ENCODE results near the gene FAM83B.
"Not testable (repeated sequence)": the region's sequence is repeated elsewhere in the genome, so short reads cannot be mapped to it uniquely, and the experiment has no call there.

Gene FAM83B, protein sequence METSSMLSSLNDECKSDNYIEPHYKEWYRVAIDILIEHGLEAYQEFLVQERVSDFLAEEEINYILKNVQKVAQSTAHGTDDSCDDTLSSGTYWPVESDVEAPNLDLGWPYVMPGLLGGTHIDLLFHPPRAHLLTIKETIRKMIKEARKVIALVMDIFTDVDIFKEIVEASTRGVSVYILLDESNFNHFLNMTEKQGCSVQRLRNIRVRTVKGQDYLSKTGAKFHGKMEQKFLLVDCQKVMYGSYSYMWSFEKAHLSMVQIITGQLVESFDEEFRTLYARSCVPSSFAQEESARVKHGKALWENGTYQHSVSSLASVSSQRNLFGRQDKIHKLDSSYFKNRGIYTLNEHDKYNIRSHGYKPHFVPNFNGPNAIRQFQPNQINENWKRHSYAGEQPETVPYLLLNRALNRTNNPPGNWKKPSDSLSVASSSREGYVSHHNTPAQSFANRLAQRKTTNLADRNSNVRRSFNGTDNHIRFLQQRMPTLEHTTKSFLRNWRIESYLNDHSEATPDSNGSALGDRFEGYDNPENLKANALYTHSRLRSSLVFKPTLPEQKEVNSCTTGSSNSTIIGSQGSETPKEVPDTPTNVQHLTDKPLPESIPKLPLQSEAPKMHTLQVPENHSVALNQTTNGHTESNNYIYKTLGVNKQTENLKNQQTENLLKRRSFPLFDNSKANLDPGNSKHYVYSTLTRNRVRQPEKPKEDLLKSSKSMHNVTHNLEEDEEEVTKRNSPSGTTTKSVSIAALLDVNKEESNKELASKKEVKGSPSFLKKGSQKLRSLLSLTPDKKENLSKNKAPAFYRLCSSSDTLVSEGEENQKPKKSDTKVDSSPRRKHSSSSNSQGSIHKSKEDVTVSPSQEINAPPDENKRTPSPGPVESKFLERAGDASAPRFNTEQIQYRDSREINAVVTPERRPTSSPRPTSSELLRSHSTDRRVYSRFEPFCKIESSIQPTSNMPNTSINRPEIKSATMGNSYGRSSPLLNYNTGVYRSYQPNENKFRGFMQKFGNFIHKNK

GRCh38 chr6:54846243-54846856, at the start of gene FAM83B:
FAM83B (plus strand) TSS chr6:54846771; CDS start chr6:54870247, 23,476 bp downstream.
- no peak for DNase-seq (ENCODE audit: low spot score)

GRCh38 chr6:54796918-54797317, 49.7 kb upstream of the FAM83B start:
- DNase-seq (ENCODE audit: low spot score): not testable (repeated sequence)

GRCh38 chr6:54800050-54800600, 46.4 kb upstream of the FAM83B start:
- DNase-seq (ENCODE audit: low spot score): no peak

DNA sequence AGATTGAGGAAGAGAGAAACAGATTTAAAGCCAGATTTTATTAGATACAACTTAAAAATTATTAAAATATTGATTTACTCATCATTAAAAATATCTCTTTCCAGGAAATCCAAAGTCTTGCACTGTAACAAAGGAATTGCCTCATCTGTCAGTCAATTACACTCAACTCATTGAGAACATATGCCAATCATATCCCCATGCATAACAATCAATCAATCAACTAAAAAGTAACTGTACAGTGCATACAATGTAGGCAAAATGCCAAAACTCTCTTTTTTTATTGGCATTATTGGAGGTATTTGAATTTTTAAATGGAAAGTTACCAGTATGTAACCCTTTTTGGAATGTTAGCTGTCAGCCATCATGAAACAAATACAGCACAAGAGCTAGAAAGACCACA, 45.3 kb upstream of the FAM83B start:
- DNase-seq (ENCODE audit: low spot score): no peak

DNA sequence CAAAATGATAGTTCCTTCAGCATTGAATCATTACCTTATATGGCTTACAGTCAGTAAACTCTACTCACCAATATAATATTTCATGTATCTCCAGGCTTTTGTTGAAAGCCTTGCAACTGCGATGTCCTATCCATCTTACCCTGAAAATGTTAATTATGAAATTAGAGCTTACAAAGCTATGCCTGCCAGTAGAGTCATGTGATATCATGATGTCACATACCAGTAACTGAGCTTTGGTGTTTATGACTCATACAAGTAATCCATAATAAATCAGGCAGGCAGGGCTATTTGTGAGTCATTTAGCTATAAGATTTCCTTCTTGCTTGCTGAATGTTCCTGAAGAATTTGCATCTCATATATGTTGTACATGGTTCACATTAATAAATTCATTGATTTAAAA, 44.9 kb upstream of the FAM83B start:
- DNase-seq (ENCODE audit: low spot score): no peak

GRCh38 chr6:54802775-54803634, 43.6 kb upstream of the FAM83B start:
- DNase-seq (ENCODE audit: low spot score): no peak

GRCh38 chr6:54805077-54805476, 41.5 kb upstream of the FAM83B start:
- DNase-seq (ENCODE audit: low spot score): no peak

DNA sequence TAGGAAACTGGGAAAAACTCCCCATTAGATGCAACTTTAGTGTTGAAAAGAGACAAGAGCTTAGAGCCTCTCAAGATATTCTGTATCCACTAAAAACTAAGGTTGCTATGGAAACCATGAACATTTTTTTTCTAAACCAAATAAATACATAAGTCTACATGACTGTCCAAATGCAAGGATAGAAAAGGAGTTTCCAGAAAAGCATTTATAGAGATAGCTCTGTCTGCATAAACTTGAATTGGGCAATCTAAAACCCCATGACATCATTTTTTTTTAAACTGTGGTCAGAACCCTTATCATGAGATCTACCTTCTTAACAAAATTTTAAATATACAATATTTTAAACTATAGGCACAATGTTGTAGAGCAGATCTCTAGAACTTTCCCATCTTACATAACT, 36.4 kb upstream of the FAM83B start:
- no peak for DNase-seq (ENCODE audit: low spot score)

- no peak for DNase-seq (ENCODE audit: low spot score)
Observed at GRCh38 chr6:54813892-54814291, 32.7 kb upstream of the FAM83B start.

DNA sequence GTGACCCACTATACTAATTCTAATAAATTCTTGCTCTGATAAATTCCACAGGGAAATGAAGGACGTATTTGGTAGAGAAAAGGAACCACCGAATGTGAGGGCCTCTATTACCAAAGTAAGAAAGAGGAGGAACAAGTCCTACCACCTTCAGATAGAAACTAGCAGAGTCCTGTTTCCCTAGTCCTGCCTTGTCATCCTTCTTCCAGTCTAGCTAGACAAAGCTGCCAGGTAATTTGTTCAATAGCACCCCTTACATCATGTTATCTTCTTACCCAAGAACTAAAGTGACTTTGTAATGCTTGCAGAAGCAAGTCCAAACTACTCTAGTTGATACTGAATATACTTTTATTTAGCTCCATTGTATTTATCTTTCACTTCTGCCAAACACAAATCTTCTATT, 29.3 kb upstream of the FAM83B start:
- no peak for DNase-seq (ENCODE audit: low spot score)

- DNase-seq (ENCODE audit: low spot score): no peak
Observed at GRCh38 chr6:54817834-54818233, 28.7 kb upstream of the FAM83B start.

DNA sequence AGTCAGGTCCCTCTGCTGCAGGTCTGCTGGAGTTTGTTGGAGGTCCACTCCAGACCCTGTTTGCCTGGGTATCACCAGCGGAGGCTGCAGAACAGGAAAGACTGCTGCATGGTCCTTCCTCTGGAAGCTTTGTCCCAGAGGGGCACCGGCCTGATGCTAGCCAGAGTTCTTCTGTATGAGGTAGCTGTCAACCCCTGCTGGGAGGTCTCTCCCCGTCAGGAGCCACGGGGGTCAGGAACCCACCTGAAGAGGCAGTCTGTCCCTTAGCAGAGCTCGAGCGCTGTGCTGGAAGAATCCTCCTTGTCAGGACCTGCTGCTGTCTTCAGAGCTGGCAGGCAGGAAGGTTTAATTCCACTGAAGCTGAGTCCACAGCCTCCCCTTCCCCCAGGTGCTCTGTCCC, 22.3 kb upstream of the FAM83B start:
- not testable (repeated sequence) for DNase-seq (ENCODE audit: low spot score)

DNA sequence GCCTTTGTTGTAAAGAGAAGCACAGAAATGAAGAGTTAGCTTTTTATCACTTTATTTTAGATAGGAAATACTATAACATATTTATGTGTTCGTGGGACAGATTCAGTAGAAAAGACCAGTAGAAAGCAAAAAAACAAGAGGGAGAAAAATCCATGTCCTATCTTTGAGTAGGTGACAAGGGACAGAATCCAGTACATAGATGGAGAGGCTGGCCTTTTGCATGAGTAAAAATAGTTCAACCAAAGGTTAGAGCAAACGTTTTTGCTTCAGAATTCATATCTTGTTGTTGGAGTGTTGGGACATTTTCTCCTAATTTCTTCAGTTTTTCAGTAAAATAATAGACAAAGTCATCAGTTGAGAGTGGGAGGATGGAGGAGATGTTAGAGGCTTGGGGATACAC, 19.6 kb upstream of the FAM83B start:
- no peak for DNase-seq (ENCODE audit: low spot score)

GRCh38 chr6:54830216-54830615, 16.4 kb upstream of the FAM83B start:
- no peak for DNase-seq (ENCODE audit: low spot score)

GRCh38 chr6:54835176-54835575, 11.4 kb upstream of the FAM83B start:
- DNase-seq (ENCODE audit: low spot score): no peak

DNA sequence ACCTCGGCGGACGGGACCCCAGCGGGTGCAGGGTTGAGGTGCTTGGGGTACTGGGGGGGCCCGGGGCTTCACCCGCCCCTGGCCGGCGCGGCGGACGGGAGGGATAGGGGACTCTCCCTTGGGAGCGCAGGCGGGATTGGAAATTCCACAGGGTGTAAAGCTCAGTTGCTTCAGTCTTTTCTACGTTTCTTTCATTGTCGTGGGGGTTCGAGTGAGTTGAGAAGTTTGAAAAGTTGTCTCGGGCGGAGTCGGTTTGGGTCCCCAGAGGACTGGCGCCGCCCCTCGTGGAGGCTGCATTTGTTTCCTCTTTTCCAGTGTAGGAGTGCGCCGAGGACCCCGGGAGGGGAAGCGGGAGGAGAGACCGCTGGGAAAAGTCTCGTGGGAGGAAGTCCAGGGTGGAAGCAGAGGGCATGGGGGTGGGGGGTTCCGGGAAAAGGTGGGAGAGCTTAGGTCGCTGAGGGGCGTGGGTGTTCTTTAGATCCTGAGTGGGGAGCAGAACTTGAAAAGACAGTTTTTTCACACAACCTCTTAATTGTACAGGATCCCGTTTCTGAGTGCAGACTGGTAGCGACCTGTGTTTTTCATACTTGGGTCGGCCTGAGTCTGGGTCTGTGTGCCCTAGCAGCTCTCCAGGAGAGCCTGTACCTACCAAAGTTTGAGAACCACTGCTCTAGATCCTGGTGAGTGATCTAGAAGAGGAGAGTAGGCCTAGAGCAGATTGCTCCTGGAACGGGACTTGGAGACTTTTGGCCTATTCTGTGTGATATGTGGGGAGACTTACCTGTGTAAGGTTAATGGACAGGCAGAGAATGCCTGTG, 495 bp downstream of the FAM83B start:
- DNase-seq (ENCODE audit: low spot score): no peak

DNA sequence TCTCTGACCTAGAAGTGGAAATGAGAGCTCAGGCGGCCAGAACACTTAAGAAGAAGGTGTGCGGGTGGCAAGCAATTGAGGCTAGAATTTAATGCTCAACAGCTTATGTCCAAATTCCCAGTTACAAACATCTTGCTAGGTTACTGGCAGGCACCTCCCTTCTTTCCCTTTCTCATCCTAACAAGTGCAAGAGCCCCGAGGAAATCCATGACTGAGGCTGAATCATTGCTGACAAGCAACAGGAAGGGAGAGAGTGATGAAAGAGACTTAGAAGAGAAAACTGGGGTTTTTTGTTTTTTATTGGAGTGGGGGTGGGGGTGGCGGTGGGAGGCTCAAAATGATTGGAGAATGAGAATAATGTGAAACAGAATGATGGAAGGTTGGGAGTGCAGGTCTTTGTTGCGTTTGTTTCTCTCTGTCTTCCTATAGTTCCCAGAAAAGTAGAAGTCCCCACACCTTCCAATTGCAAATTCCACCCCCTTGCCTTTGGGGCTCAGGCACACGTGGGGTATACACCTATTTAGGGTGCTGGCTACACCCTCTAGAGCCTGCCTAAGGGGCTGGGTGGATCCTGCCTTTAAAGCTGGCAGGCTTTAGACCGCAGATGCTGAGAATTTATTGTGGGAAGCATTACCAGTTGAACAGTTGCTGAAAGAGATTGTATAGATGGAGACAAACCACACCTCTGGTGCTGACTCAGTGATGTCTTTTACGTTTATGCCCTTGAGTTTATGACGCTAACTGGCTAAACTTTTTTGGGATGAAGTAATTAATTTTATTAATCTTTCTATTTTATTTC, 1.4 kb downstream of the FAM83B start:
- DNase-seq (ENCODE audit: low spot score): no peak

GRCh38 chr6:54850114-54850513, 3.5 kb downstream of the FAM83B start:
- no peak for DNase-seq (ENCODE audit: low spot score)

DNA sequence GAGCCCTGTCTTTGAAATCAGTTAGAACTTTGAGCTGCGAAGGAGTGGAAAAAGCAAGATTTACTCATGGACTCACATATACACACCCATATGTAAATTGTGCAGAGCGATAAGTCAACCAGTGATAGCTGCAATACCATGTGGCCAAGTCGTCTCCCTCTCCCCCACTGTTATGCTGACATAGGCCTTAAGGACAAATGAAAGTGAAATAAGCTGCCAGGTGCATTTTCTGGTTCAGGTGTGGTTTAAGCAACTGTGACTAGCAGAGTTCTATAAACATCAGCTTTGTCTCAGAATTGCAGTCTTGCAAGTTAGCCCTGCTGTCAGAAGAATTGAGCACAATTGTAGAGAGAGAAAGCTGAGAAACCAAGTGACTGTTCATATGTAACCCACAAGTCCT, 9.6 kb downstream of the FAM83B start:
- no peak for DNase-seq (ENCODE audit: low spot score)

Data from hepatic stellate cell (primary cell).